Skeletal muscle tissue (tissue), 4 donors: ENCODE measurements around the gene SNX25. TPM values are rescaled to one million over a fixed set of nuclear protein-coding genes. Genes with fewer than 3 reads are reported as not detected.

Experiments used
- H3K27ac ChIP-seq: one replicate; pipeline ENCODE4 v1.7.0; 2013; ENCODE audit warnings: mild to moderate bottlenecking, low read depth, low read length, inconsistent platforms
- H3K27me3 ChIP-seq, 3 donors: one replicate each; pipeline ENCODE4 v1.7.0; 2013; ENCODE audit warnings: low read length in 3 of 3; ENCODE audit not compliant: control insufficient read depth in 3 of 3, insufficient read depth in 3 of 3
- H3K36me3 ChIP-seq, 3 donors: one replicate each; pipeline ENCODE4 v1.7.0; 2013; ENCODE audit warnings: low read length in 3 of 3; ENCODE audit not compliant: control insufficient read depth in 3 of 3, insufficient read depth in 3 of 3
- H3K4me1 ChIP-seq, 3 donors: one replicate each; pipeline ENCODE4 v1.7.0; 2013; ENCODE audit warnings: low read length in 3 of 3, mild to moderate bottlenecking in 3 of 3; ENCODE audit not compliant: control insufficient read depth in 3 of 3, insufficient read depth in 3 of 3
- H3K4me3 ChIP-seq, 3 donors: one replicate each; pipeline ENCODE4 v1.7.0; 2013; ENCODE audit warnings: low read length in 3 of 3
- H3K9ac ChIP-seq, 3 donors: one replicate each; pipeline ENCODE4 v1.7.0; 2013; ENCODE audit warnings: low read length in 3 of 3, mild to moderate bottlenecking in 3 of 3, moderate library complexity in 2 of 3, low read depth in 1 of 3
- H3K9me3 ChIP-seq, 3 donors: one replicate each; pipeline ENCODE4 v1.7.0; 2013; ENCODE audit warnings: low read length in 3 of 3; ENCODE audit not compliant: control insufficient read depth in 3 of 3
- total RNA-seq: library from RNA; depleted of rRNA; stranded (reverse); fragments of >200 nt; gene quantifications from one replicate; pipeline ENCODE4 v1.2.3, GENCODE V29; 2014
- donor health status: Osteomylitis.

Gene SNX25
- total RNA-seq, 1 donor from 2014 or later: 12.5 TPM

DNA sequence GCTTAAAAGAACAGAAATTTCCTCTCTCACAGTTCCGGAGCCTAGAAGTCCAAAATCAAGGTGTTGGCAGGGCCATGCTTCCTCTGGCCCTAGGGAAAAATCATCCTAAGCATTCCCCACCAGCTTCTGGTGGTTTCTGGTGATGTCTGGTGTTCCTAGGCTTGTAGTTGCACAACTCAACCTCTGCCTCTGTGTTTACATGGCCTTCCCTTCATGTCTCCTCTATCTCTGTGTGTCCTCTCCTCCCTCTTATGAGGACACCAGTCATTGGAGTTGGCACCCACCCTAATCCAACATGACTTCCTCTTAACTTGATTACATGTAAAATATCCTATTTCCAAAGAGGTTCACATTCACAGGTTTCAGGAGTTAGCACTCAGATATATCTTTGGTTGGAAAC is 170.9 kb downstream of the SNX25 start:
- H3K9me3 ChIP-seq: no peaks in the 10 kb centered on the region
- peaks cover under 1 to 4% (median 1%) of the 10 kb centered on the region in 3 donors for H3K4me1 ChIP-seq
- no peaks in the 10 kb centered on the region for H3K36me3 ChIP-seq
- H3K27ac ChIP-seq: no peak overlapping the region
- H3K27me3 ChIP-seq: no peaks in the 10 kb centered on the region
- no peak overlapping the region for H3K9ac ChIP-seq
- H3K4me3 ChIP-seq: no peak overlapping the region

DNA sequence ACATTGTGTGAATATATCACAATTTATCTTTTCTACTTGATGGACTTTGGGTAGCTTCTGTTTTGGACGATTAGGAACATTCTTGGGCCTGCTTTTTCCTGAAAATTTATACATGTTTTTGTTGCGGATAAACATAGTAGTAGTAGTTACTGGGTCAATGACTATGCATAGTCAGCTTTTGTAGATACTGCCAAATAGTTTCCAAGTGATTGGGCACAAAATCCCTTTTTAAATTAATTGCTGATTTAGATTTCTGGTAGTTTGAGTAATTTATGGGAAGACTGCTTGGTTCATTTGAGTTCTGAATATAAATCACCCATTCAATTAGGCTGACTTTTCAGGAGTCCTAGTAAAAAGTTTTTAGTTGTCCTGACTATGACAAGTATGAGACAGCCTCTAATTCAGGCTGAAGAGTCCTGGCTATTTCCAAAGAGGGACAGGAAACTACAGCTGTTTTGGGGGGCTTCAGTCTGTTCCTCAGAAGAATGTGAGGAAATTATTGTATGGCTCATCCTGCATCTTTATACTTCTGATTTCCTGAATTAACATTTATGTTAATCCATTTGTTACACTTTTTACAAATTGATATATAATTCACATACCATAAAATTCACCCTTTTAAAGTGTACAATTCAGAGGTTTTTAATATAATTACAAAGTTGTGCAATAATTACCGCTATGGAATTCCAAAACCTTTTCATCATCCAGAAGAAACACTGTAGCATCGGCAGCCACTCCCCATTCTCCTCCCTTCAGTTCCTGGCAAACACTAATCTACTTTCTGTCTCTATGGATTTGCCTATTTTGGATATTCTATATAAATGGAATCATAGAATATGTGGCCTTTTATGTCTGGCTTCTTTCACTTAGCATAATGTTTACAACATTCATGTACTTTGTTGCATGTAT is 172.1 kb downstream of the SNX25 start:
- Histone ChIP-seq H3K36me3 (no peaks in the 10 kb centered on the region), H3K4me1 (peaks cover 2 to 4% (median 2%) of the 10 kb centered on the region in 3 donors), H3K27me3 (no peaks in the 10 kb centered on the region), H3K27ac (no peak overlapping the region), H3K4me3 (no peak overlapping the region), H3K9me3 (no peaks in the 10 kb centered on the region), H3K9ac (no peak overlapping the region)

DNA sequence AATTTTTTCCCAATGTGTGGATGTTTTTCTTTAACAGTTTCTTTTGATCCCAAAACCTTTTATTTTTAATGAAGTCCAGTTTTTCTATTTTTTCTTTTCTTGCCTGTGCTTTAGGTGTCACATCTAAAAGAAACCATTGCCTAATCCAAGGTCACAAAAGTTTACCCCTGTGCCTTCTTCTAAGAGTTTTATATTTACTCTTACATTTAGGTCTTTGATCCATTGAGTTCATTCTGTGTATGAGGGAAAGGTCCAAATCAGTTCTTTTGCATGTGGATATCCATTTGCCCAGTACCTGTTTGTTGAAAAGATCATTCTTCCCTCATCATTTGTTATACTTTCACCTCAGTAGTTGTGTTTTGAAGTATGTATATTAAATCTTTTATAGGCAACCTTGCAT is 173.4 kb downstream of the SNX25 start:
- H3K9ac ChIP-seq: no peak overlapping the region
- no peaks in the 10 kb centered on the region for H3K27me3 ChIP-seq
- no peak overlapping the region for H3K4me3 ChIP-seq
- H3K36me3 ChIP-seq: peaks cover 0 to 4% (median 0%) of the 10 kb centered on the region in 3 donors
- H3K9me3 ChIP-seq: no peaks in the 10 kb centered on the region
- H3K27ac ChIP-seq: no peak overlapping the region
- H3K4me1 ChIP-seq: peaks cover 2 to 4% (median 2%) of the 10 kb centered on the region in 3 donors

DNA sequence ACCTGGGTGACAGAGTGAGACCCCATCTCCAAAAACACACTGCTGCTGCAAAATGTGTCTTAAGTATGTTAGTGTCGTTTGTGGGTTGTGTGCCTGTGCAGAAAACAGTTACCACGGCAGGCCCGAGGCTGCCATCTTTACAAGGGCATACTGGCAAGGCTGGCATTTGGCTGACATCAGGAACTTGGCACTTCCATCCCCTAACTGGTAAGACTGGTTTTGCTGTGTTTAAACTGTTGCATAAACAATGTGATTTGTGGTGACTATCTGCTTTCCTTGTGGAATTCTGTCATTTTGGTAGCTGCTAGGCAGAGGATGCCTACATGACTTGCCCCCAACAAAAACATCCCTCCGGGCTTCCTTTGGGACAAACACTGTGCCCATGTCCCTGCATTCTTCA is 174.1 kb downstream of the SNX25 start:
- no peaks in the 10 kb centered on the region for H3K9me3 ChIP-seq
- no peaks in the 10 kb centered on the region for H3K27me3 ChIP-seq
- H3K9ac ChIP-seq: no peak overlapping the region
- H3K27ac ChIP-seq: no peak overlapping the region
- peaks cover 2 to 4% (median 2%) of the 10 kb centered on the region in 3 donors for H3K4me1 ChIP-seq
- no peak overlapping the region for H3K4me3 ChIP-seq
- peaks cover 0 to 4% (median 0%) of the 10 kb centered on the region in 3 donors for H3K36me3 ChIP-seq

DNA sequence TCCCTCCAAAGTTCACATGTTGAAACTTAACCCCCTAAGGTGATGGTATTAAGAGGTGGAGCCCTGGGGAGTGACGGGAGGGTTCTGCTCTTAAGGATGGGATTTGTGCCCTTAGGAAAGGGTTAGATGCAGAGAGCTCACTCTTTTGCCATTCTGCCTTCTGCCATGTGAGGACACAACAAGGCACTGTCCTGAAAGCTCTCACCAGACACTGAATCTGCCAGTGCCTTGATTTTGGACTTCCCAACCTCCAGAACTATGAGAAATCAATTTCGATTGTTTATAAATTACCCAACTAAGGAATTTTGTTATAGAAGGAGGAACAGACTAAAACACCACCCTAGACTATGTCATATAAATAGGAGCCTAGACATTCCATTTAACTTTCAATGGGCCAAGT is 174.7 kb downstream of the SNX25 start:
- no peak overlapping the region for H3K4me3 ChIP-seq
- no peak overlapping the region for H3K27ac ChIP-seq
- H3K36me3 ChIP-seq: peaks cover 0 to 4% (median 0%) of the 10 kb centered on the region in 3 donors
- peaks cover 2 to 4% (median 2%) of the 10 kb centered on the region in 3 donors for H3K4me1 ChIP-seq
- no peaks in the 10 kb centered on the region for H3K9me3 ChIP-seq
- no peak overlapping the region for H3K9ac ChIP-seq
- H3K27me3 ChIP-seq: no peaks in the 10 kb centered on the region

DNA sequence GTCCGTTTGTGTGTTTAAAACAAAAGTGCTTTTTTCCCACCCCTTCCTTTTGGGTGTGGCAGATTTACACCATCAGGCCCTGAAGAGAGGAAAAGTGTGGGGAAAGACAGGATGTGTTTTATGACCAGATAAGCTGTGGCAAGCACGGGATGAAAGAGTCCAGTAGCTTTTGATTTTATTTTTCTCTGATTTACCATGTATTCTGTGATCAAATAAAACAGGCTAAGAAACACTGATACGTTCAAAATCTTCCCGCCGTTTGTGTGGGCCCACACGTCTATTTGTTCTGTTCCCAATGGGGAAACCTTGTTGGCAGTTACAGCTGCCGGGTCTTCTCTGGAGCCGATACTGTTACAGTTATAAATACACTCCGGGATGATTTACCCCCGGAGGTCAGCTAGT is 175.5 kb downstream of the SNX25 start:
- peaks cover 0 to 4% (median 0%) of the 10 kb centered on the region in 3 donors for H3K36me3 ChIP-seq
- H3K4me1 ChIP-seq: peaks cover 2 to 4% (median 2%) of the 10 kb centered on the region in 3 donors
- H3K27me3 ChIP-seq: no peaks in the 10 kb centered on the region
- H3K9ac ChIP-seq: no peak overlapping the region
- H3K9me3 ChIP-seq: no peaks in the 10 kb centered on the region
- no peak overlapping the region for H3K4me3 ChIP-seq
- H3K27ac ChIP-seq: no peak overlapping the region

DNA sequence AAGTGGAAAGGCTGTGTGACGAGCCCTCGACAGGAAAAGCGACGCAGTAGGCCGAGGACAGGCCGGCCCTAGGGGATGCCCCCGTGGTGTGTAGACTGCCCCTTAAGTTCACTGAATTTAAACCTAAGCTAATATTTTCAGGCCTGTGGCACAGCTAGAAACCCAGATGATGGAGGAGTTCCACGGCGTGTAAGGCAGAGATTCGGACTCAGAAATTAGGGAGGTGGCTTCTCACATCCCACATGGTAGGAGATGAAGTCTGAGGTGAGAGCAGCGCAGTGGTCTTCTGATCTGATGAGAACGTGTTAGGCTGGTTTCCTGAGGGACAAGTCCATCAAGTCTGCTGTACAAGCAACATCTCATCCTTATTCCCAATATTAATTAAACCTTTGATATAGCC is 178.6 kb downstream of the SNX25 start:
- H3K27ac ChIP-seq: no peak overlapping the region
- H3K9me3 ChIP-seq: no peaks in the 10 kb centered on the region
- no peaks in the 10 kb centered on the region for H3K27me3 ChIP-seq
- H3K4me1 ChIP-seq: peaks cover 2 to 4% (median 2%) of the 10 kb centered on the region in 3 donors
- no peak overlapping the region for H3K4me3 ChIP-seq
- no peak overlapping the region for H3K9ac ChIP-seq
- H3K36me3 ChIP-seq: peaks cover 0 to 9% (median 0%) of the 10 kb centered on the region in 3 donors

DNA sequence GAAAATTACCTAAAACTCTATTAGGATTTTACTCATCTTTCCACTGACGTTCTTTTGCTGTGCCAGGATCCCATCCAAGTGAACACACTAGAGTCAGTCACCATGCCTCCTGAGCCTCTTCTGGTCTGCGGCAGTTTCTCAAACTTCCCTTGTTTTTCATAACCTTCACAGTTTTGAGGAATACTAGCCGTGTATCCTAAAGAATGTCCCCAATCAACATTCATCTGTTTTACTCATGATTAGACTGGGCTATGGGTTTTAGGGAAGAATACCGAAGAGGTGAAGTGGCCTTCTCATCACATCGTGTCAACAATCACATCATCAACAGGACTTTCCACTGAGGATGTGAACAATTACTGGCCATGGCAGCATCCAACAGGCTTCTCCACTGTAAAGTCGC is 181.5 kb downstream of the SNX25 start:
- H3K27ac ChIP-seq: no peak overlapping the region
- no peak overlapping the region for H3K4me3 ChIP-seq
- no peaks in the 10 kb centered on the region for H3K9me3 ChIP-seq
- no peak overlapping the region for H3K9ac ChIP-seq
- H3K36me3 ChIP-seq: peaks cover 0 to 9% (median 0%) of the 10 kb centered on the region in 3 donors
- H3K4me1 ChIP-seq: peaks cover 0 to 11% (median 4%) of the 10 kb centered on the region in 3 donors
- H3K27me3 ChIP-seq: no peaks in the 10 kb centered on the region

DNA sequence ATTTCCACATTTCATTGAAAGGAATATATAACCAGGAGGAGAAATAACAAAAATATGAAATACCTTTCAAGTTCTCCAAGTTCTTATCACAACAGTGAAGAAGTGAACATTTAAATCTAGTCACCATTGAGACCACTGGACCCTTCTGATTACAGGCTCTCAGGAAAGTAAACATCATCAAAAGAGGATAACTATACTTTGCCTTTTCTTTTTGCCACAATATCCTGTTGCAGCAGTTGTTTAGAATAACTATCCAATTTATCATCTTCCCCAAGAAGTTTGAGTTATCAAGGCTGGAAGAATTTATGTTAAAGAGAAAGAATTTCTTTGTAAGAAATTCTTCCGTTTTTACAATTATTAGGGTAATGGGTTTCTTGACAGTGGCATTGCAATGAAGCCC is 182.8 kb downstream of the SNX25 start:
- Histone ChIP-seq H3K36me3 (peaks cover 0 to 7% (median 0%) of the 10 kb centered on the region in 3 donors), H3K27ac (no peak overlapping the region), H3K9me3 (no peaks in the 10 kb centered on the region), H3K27me3 (no peaks in the 10 kb centered on the region), H3K9ac (no peak overlapping the region), H3K4me1 (peaks cover 0 to 15% (median 9%) of the 10 kb centered on the region in 3 donors), H3K4me3 (no peak overlapping the region)

DNA sequence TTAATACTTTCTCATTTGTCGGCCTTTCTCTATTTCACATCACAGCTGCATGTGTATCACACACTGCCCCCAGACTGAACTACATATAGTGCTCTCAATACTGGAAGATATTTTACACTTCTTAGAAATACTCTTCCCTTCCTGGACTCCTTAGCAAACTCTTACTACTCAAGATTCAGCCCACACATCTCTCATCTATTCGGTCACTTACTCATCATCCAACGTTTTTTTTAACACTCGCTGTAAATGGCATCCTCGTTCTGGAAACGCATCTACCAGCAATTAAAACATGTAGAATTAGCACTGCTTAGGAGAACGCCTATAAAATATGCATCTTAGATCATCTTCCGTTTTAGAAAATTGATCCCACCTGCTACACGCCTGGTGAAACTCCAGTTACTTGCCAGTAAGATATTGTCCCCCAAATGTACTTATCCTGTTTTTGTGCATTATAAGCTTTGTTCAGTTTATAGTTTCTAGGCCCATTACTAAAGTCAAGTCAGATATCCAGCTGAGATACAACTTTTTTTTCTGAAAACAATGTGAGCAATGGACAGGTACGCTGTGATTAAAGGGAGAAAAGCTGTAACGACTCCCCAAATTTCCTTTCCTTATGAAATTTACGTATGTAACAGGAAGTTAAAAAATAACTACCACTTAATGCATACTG is 185.3 kb downstream of the SNX25 start:
- peak overlapping the region; percentile 100 for H3K27ac ChIP-seq
- H3K4me3 ChIP-seq: peak overlapping the region; percentile 77 to 90 (median 86)
- H3K4me1 ChIP-seq: peaks cover 9 to 30% (median 11%) of the 10 kb centered on the region in 3 donors
- peak overlapping the region in 2 of 3 donors; percentile 97 to 98 for H3K9ac ChIP-seq
- H3K36me3 ChIP-seq: peaks cover 4 to 12% (median 4%) of the 10 kb centered on the region in 3 donors
- no peaks in the 10 kb centered on the region for H3K9me3 ChIP-seq
- no peaks in the 10 kb centered on the region for H3K27me3 ChIP-seq
